C4-2B (cell line): ENCODE results near the gene PLXDC2.
"Not testable (repeated sequence)": the region's sequence is repeated elsewhere in the genome, so short reads cannot be mapped to it uniquely, and the experiment has no call there.

Experiments used
- ZFX ChIP-seq: fragments of 450-650 bp; IDR thresholded peaks from 2 replicates; pipeline ENCODE4 v1.6.1; 2017
- TF ChIP-seq, protein P1 (sequence below): fragments of 450-650 bp; conservative IDR thresholded peaks from 2 replicates; pipeline ENCODE4 v1.5.1; 2017; ENCODE audit warnings: mild to moderate bottlenecking

DNA sequence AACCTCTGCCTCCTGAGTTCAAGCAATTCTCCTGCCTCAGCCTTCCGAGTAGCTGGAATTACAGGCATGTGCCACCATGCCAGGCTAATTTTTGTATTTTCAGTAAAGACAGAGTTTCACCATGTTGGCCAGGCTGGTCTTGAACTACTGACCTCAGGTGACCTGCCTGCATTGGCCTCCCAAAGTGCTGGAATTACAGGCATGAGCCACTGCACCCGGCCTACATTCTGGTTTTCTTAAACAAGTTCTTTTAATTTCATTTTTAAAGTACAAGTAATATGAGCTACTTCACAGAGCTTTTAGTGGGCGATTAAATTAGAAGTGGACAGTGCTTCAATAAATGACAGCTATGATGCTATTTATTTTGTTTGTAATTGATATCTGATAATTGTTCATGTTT is 46.4 kb upstream of the PLXDC2 start:
- TF ChIP-seq, protein P1, sequence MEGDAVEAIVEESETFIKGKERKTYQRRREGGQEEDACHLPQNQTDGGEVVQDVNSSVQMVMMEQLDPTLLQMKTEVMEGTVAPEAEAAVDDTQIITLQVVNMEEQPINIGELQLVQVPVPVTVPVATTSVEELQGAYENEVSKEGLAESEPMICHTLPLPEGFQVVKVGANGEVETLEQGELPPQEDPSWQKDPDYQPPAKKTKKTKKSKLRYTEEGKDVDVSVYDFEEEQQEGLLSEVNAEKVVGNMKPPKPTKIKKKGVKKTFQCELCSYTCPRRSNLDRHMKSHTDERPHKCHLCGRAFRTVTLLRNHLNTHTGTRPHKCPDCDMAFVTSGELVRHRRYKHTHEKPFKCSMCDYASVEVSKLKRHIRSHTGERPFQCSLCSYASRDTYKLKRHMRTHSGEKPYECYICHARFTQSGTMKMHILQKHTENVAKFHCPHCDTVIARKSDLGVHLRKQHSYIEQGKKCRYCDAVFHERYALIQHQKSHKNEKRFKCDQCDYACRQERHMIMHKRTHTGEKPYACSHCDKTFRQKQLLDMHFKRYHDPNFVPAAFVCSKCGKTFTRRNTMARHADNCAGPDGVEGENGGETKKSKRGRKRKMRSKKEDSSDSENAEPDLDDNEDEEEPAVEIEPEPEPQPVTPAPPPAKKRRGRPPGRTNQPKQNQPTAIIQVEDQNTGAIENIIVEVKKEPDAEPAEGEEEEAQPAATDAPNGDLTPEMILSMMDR: not testable (repeated sequence)
- not testable (repeated sequence) for TF ChIP-seq ZFX
